Activated T-helper 9 cell treated with anti-CD3 and anti-CD28 coated beads, Interleukin-2, amount 50 U/mL, for 16 hours (primary cell): ENCODE data around the gene IFITM10.

Experiments used
- DNase-seq: peaks from one replicate; pipeline ENCODE4 v3.0.0-alpha.2; 2020; ENCODE audit warnings: low read depth

Gene IFITM10

GRCh38 chr11:1763796-1764661 is 13.6 kb upstream of the IFITM10 start, which contains the start of gene CTSD:
TSS of gene CTSD (minus strand) at chr11:1763927. CDS start at chr11:1763859, 68 bp downstream.
- peak; percentile 79 for DNase-seq

- no peak for DNase-seq
These were observed 13.0 kb upstream of the IFITM10 start for GRCh38 chr11:1763336-1763795.

DNA sequence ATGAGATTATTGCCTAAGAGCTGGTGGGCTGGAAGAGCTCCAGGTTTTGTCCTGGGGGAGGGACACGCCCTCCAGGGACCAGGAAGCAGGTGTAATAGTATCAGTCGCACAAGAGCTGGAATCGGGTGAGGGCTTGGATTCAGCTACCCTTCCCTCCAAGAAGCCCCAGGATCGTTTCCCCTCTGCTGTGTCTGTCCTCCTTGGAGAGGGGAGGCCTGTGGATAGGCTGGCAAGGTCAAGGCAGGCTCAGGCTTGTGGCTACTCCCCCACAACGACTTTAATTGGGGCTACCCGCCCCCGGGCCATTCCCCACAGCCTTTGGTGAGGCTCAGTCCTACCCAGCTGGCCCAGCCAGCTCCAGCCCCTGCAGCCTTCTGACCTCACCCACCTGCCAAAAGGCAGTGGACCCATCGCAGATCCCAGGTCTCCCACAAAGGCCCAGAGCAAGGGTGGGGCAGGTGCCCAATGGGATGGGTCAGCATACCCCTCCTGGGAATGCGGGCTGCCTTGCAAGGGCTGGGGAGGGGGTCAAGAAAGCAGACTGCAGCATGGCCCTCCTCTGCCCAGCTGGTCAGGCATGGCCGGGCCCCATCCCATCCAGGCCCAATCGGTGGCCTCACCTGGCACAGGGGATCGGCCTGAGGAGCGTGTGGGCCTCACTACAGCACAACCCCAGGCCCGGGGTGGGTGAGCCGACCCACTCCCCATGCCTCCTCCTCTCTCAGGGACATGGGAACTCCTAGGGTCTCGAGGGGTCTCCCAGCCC is 12.3 kb upstream of the IFITM10 start:
- no peak for DNase-seq

DNA sequence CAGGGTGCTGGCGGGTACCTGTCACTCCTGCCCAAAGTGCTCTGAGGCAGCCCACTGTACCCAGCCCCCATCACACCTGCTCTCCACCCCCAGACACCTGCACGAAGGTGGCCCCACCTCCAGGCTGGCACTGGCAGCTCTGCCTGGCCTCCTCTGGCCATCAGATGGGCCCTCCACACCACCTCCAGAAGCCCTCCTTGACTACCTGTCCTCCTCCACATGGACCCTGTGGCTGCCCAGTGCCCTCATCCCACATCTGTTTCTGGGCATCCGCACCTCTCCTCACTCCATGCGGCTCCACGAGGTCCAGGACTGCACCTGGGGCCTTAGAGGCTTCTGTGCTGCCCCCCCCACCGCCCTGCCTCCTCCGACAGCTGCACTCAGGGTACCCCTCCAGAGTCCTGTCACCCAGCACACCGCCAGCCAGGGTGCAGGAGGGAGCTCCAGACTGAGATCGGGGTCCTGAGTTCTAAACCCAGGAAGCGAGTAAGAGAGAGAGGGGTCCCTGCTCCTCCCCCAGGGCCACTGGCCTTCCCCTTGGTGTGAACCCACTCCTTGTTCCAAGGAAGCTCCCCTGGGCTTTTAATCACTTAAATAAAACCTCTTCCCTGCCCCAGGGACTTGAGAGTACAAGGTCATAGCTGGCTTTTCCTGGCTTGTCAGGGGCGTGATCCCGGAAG is 11.6 kb upstream of the IFITM10 start:
- DNase-seq: no peak

DNA sequence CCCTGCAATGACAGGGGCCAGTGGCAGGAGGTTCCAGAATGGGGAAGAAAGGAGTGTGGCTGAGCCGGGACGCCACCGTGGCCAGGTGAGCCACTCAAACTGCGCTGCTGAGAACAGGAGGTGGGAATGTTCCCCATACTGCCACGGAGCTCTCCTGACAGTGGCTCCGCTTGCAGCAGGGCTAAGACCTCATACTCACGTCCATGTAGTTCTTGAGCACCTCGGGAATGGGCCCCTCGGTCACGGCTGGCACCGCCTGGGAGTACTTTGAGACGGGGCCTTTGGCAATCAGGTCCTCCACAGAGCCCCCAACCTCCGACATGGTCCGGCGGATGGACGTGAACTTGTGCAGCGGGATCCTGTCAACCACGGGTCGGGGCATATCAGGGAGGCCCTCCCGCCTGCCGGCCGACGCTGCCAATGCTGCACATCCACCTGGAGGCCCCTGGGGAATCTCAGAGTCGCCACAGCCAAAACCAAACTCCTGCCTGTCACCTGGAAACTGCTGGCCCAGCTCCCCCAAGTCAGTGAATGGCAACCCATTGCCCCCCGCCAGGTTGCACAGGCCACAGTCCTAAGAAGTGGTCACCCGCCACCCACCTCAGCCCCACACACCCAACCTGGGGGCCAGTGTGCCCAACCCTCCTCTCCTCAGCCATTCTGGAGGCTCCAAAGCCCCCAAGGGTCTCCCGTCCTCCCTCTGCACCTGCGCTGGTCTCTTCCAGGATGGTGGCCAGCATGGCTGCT is 10.9 kb upstream of the IFITM10 start:
- DNase-seq: no peak

GRCh38 chr11:1760351-1761109 is 10.1 kb upstream of the IFITM10 start:
- no peak for DNase-seq

- no peak for DNase-seq
These were observed 9.4 kb upstream of the IFITM10 start for GRCh38 chr11:1759851-1760220.

DNA sequence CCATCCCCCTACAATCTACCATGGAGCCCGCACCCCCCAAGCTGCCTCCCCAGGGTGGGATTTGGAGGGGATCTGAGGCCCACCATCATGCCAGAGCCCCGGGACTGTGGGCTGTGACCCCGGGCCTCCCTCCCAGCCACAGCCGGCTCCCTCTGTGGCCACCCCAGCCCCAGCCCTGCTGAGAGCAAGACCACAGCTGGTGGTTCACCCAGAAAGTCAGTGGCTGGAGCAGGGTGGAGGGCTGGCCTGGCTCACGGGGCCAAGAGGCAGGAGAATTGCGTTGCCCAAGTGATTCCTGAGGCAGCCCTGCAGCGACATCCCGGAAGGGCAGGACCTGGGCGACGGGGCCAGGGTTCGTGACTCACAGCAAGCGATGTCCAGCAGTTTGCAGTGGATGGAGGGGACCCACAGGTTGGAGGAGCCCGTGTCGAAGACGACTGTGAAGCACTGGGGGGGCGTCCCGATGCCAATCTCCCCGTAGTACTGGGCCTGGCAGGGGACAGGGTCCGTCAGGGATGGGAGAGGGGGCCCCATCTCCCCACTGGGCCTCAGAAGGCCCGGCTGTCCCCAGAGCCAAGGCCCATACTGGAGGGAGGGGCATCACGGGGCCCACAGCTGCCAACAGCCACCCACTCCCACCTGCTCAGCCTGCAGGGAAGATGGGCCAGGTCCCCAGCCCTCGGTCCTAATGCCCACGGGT is 8.9 kb upstream of the IFITM10 start:
- no peak for DNase-seq

- DNase-seq: no peak
These were observed 8.3 kb upstream of the IFITM10 start for GRCh38 chr11:1758611-1759150.

DNA sequence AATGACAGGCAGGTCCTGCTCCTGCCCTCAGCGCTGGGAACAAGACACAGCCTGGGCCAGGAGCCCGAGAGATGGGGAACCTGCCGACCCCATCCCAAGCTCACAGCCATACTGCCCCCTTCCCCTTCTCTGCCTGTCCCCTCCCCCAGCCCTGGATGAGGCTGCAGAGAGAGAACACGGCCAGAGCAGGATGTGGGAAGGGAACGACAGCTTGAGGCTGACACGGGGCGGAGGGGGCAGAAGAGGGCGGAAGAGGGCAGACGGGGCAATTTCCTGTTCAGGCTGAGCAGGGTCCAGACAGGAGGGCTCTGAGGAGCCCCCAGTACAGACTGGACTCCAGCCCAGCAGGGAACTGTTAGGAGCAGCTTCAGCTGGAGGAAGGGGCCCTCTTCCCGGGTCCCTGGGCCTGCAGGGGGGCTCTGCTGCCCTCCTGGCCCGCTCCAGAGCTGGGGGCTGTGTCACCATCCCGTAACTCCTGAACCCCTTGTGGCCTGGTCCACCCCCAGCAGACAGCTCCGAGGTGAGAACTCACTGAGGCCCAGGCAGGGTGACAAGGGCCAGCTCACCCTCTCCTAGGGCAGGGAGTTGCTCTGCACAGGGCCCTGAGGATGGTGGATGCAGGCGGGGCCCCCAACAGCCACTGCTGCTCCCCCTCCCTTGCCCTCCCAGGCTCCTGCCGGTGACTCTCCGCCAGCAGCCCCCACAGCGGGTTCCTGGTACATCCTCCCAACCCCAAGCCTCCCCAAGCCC is 7.6 kb upstream of the IFITM10 start:
- no peak for DNase-seq

GRCh38 chr11:1756791-1757771 is 6.7 kb upstream of the IFITM10 start:
- DNase-seq: no peak

DNA sequence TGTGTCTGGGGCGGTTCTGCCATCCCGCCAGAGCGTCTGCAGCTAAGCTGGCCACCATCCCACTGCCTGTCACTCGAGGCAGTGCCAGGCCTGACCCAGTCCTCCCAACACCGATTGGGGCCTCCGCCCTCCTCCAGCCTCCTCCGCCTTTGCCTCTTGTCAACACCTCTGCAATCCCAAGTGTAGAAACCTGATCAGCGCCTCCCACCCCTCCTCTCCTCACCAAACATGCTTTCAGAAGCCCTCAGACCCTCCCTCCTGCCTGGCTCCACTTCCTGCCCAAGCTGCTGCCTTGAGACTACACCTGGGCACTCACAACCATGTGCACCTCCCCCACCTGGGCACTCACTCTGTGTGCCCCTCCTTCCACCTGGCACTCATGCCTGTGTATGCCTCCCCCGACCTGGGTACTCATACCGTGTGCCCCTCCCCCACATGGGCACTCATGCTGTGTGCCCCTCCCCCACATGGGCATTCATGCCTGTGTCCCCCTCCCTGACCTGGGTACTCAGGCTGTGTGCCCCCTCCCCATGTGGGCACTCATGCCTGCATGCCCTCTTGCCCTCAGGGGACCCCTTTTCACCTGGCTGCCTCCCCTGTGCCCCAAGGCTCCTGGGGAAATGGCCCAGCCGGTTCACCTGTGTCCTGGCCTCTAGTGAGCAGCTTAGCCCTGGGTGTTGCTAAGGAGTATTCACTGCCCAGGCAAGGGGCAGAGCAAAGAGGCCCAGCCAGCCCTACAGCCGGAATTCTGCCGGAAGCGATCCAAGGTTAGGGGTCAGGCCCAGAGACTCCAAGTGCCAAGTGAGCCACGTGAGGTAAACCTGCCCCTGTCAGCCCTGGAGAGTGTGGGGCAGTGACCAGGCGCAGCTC is 5.5 kb upstream of the IFITM10 start:
- no peak for DNase-seq

DNA sequence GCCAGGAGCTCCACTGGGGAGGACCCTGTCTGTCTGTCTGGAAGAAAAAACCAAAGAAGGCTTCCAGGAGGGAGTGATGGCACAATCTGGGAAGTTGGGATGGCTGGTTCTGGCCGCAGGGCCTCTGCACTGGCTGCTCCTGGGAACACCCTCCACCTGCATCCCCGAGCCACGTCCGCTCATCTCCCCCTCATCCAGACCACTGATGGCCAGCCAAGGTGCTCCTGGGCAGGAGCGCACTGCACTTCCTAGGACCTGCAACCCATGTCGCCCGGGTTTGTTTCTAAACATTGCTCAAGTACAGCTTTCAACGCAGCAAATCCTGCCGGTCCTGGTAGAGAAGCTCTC is 4.9 kb upstream of the IFITM10 start:
- DNase-seq: no peak

GRCh38 chr11:1754376-1755150 is 4.2 kb upstream of the IFITM10 start:
- DNase-seq: no peak

DNA sequence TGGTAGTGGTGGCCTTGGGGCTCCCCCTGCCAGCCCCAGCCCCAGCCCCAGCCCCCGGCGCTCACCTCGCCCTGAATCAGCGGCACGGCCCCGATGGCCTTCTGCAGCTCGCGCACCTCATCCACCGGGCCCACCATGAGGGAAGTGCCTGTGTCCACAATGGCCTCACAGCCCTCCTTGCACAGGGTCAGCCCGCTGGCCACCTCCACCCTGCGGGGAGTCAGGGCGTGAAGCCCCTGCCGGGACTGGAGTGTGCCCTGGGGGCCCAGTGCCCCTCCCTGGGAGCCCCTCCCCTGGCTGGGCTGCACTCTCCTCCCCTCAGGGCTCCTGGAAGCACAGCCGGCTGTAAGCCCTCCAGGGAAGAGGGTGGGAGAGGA is 3.5 kb upstream of the IFITM10 start:
- DNase-seq: no peak

DNA sequence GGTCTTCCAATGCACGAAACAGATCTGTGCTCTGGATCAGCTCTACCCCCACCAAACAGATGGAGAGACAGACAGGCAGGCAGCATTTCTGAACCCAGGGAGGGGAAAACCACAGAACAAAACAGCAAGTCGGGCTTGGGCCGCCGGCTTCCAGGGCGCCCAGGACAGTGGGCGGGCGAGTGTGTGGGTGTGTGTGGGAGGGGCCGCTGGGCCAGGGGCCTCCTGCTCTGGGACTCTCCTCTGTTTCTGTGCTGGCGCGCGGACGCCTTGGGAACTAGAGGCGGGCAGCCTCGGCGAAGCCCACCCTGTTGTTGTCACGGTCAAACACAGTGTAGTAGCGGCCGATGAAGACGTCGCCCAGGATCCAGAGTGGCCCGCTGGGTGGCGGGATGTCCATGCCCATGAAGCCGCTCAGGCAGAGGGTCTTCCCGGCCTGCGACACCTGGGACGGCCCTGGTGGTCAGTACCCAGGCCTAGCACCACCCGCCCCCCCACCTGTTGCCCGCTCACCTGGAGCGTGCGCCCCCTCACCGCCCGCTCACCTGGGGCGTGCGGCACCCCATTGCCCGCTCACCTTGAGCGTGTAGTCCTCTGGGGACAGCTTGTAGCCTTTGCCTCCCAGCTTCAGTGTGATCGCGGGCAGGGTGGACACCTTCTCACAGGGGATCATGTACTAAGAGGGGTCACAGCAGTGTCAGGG is 3.0 kb upstream of the IFITM10 start:
- DNase-seq: no peak
